Measurements from ENCODE around the gene GDPD4. TPM values are rescaled to one million over a fixed set of nuclear protein-coding genes. Genes with fewer than 3 reads are reported as not detected.

The GDPD4 gene
- total RNA-seq, 3 donors from 2014 or later: 0.43 TPM; not detected in 2

DNA sequence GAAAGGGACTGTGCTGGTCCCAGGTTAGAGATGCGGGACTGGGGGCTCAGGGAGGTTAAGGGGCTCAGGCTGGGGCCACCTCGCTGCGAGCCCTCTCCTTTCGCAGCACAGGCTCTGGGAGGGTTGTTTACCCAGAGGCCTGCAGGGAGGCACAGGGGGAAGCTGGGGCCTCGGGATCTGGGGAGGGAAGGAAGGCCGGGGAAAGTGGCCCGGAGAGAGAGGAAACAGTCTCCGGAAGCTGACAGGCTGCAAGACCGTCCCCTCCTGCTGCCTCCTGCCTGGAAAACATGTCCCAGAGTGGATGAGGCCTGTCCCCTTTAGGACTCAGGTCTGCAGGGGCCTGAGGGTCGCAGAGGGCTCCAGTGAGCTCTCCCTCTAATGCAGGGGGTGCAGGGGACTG is 128.0 kb downstream of the GDPD4 start:
- ATAC-seq (no peak), DNase-seq (peak in 1 of 3 donors; percentile 34)
- H3K9me3 ChIP-seq: no peaks in the 10 kb centered on the region
- intact Hi-C loops (cut with DNase I, micrococcal nuclease): no loop called here
- TF ChIP-seq, protein P1, sequence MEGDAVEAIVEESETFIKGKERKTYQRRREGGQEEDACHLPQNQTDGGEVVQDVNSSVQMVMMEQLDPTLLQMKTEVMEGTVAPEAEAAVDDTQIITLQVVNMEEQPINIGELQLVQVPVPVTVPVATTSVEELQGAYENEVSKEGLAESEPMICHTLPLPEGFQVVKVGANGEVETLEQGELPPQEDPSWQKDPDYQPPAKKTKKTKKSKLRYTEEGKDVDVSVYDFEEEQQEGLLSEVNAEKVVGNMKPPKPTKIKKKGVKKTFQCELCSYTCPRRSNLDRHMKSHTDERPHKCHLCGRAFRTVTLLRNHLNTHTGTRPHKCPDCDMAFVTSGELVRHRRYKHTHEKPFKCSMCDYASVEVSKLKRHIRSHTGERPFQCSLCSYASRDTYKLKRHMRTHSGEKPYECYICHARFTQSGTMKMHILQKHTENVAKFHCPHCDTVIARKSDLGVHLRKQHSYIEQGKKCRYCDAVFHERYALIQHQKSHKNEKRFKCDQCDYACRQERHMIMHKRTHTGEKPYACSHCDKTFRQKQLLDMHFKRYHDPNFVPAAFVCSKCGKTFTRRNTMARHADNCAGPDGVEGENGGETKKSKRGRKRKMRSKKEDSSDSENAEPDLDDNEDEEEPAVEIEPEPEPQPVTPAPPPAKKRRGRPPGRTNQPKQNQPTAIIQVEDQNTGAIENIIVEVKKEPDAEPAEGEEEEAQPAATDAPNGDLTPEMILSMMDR (IDR thresholded peaks at IDR 0.05): no peak
- no peaks in the 10 kb centered on the region for H3K4me1 ChIP-seq (ENCODE audit: low read depth)
- no peak overlapping the region for H3K4me3 ChIP-seq
- H3K36me3 ChIP-seq (ENCODE audit: low read depth): no peaks in the 10 kb centered on the region

- no peak overlapping the region for H3K4me3 ChIP-seq
- ATAC-seq (no peak), DNase-seq (peak in 1 of 3 donors; percentile 43)
- no peaks in the 10 kb centered on the region for H3K9me3 ChIP-seq
- no peaks in the 10 kb centered on the region for H3K4me1 ChIP-seq (ENCODE audit: low read depth)
- H3K36me3 ChIP-seq (ENCODE audit: low read depth): no peaks in the 10 kb centered on the region
- TF ChIP-seq, protein P1 (IDR thresholded peaks at IDR 0.05): no peak
- intact Hi-C loops (cut with DNase I, micrococcal nuclease): no loop called here
Measured at GRCh38 chr11:77172666-77172982, 128.9 kb downstream of the GDPD4 start.

GRCh38 chr11:77171885-77172665 is 129.4 kb downstream of the GDPD4 start:
- H3K4me1 ChIP-seq (ENCODE audit: low read depth): no peaks in the 10 kb centered on the region
- no peak overlapping the region for H3K4me3 ChIP-seq
- no peaks in the 10 kb centered on the region for H3K9me3 ChIP-seq
- TF ChIP-seq, protein P1 (IDR thresholded peaks at IDR 0.05): no peak
- DNase-seq (peak in 1 of 3 donors; percentile 26), ATAC-seq (no peak)
- H3K36me3 ChIP-seq (ENCODE audit: low read depth): no peaks in the 10 kb centered on the region
- intact Hi-C loops (cut with DNase I, micrococcal nuclease): no loop called here

DNA sequence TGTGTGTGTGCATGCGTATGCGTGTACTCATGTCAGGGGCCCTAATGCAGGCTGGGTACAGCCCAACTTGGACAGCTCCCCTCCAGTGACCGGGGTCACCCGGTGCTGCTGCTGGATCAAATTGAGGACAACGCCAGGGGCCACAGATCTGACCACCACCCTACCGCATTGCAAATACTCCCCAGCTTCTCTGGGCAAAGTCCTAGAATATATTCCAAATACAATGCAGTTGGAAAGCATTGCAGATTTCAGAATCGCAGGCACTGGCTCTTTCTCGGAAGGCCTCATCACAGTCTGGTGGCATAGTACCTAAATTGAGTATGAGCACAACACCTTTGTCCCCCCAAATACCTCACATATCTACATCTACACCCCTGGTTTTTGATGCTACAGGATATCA is 130.2 kb downstream of the GDPD4 start:
- Histone ChIP-seq H3K36me3 (ENCODE audit: low read depth) (no peaks in the 10 kb centered on the region), H3K4me1 (ENCODE audit: low read depth) (no peaks in the 10 kb centered on the region), H3K9me3 (no peaks in the 10 kb centered on the region), H3K4me3 (no peak overlapping the region)
- ATAC-seq (no peak), DNase-seq (peak in 1 of 3 donors; percentile 26)
- TF ChIP-seq, protein P1 (IDR thresholded peaks at IDR 0.05): no peak
- intact Hi-C loops (cut with DNase I, micrococcal nuclease): no loop called here

- Histone ChIP-seq H3K9me3 (no peaks in the 10 kb centered on the region), H3K4me1 (ENCODE audit: low read depth) (no peaks in the 10 kb centered on the region), H3K4me3 (no peak overlapping the region), H3K36me3 (ENCODE audit: low read depth) (no peaks in the 10 kb centered on the region)
- no peak for ATAC-seq
- DNase-seq: peak in 1 of 3 donors; percentile 25
- intact Hi-C loops (cut with DNase I, micrococcal nuclease): no loop called here
- TF ChIP-seq, protein P1 (IDR thresholded peaks at IDR 0.05): no peak
Measured at GRCh38 chr11:77170107-77170506, 131.4 kb downstream of the GDPD4 start.

All from mucosa of descending colon (tissue), 3 donors.